ENCODE measurements around the gene ZCCHC14.

ZCCHC14 gene

DNA sequence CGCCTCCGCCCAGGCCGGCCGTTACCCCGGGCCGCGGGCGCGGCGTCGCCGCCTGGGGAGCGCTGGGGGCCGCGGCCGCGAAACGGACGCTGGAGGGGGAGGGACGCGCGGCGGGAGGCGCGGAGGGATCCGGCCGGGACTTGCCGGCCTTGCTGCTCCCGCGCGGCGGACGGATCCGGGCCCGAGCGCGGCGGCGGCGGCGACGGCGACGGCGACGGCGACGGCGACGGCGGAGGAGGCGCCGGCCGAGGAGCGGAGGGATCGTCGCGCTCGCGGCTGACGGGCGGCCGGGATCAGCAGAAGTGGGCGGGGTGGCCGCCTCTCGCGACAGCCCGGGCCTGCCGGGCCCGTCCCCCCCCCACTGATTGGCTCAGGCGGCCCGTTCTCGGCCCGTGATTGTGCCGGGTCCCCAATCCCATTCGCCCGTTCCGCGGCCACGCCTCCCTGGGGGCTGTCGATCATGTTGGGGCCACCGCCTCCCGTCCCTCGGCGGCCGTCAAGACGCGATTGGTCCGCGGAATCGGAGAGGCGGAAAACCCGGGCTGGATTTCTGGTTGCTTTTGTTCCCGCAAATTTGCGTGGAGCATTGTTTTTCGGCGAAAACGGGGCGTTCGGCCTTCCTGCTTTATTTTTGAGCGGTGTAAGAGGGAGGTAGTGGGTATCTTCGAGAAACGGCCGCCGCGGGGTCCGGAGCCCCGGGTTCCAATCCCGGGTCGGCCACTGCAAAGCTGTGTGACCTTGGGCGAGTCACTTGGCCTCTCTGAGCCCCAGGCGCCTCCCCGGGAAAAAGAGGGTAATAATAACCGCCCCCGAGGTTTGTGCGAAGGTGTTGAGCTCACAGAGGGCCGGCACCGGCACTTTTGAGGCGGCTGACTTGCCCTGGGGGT, at the start of gene ZCCHC14:
TSS of gene ZCCHC14 (minus strand) at position 304 of the 887 bp plus-strand sequence. CDS start 786 bp downstream, outside the sequence.
- DNase-seq: peak; percentile 94 to 99 (median 98)

DNA sequence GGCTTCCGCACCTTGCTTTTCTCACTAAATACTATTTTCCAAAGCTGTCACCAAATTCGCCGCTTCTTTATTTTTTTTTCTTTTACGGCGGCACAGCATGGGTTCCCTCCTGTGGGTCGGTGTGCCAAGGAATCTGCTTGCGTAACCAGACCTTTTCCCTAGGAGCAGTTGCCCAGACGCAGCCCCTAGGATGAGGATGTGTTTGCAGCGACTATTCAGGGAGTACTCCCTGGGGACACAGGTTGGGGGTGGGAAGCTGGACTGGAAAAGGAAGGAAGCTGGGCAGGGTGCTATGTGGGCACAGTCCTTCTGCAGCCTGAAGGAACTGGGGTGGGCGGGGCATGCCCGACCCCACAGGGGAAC, 49.0 kb upstream of the ZCCHC14 start:
- DNase-seq: no peak

- no peak for DNase-seq
Measured at GRCh38 chr16:87541147-87541871, 48.5 kb upstream of the ZCCHC14 start.

- no peak for DNase-seq
Measured at GRCh38 chr16:87540897-87541146, 48.0 kb upstream of the ZCCHC14 start.

- no peak for DNase-seq
Measured at GRCh38 chr16:87540072-87540896, 47.5 kb upstream of the ZCCHC14 start.

DNA sequence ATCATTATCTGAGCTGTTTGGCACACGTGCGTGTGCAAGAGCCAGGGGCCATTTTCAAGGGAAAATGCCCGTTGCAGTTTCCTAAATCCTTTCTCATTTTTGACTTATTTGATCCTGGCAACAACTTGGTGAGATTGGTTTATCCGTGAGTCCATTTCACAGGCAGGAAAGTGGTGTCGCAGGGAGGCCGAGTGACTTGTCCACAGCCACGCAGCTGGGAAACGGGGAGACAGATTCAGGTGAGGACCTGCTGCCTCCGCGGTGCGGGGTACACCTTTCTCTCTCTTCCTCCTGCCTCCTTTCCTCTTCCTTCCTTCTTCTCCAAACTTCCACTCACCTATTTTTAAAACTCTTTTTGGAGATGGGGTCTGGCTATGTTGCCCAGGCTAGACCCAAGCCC, 46.3 kb upstream of the ZCCHC14 start:
- no peak for DNase-seq

GRCh38 chr16:87538594-87538993, 45.8 kb upstream of the ZCCHC14 start:
- DNase-seq: no peak

- DNase-seq: no peak
Measured at GRCh38 chr16:87538160-87538559, 45.3 kb upstream of the ZCCHC14 start.

- no peak for DNase-seq
Measured at GRCh38 chr16:87536795-87537142, 43.9 kb upstream of the ZCCHC14 start.

DNA sequence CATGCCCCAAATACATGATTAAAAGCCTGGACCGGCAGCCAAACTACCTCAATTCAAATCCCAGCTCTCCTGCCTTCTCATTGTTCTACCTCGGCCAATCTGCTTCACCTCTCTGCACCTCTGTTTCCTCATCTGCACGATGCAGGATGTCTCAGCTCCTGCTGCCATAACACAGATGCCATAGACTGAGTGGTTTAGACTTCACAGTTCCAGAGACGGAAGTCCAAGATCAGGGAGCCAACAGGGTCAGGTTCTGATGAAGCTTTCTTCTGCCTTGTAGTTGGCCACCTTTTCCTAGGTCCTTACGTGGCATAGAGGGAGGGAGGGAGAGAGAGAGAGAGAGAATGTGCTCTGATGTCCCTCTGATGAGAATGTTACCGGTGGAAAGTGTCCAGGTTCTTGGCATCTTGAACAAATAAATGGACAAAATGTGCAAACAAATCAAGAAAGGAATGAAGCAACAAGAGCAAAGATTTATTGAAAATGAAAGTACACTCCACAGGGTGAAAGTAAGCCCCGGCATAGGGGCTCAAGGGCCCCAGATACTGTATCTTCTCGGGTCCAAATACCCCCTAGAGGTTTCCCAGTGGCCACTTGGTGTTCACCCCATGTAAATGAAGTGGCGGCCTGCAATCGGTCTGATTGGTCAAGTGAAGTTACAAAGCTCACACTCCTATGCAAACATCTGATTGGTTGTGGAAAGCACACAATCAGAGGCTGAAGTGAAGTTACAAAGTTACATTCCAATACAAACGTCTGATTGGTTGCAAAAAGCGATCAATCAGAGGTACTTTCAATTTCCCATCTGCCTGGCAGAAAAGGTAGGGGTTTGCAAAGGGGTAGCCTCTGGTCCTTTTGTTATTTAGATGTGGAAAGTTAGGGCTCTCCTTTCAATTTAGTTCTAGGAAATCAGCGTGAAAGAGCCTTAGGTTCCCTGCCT, 43.3 kb upstream of the ZCCHC14 start:
- DNase-seq: no peak

GRCh38 chr16:87535457-87535854, 42.6 kb upstream of the ZCCHC14 start:
- DNase-seq: no peak

DNA sequence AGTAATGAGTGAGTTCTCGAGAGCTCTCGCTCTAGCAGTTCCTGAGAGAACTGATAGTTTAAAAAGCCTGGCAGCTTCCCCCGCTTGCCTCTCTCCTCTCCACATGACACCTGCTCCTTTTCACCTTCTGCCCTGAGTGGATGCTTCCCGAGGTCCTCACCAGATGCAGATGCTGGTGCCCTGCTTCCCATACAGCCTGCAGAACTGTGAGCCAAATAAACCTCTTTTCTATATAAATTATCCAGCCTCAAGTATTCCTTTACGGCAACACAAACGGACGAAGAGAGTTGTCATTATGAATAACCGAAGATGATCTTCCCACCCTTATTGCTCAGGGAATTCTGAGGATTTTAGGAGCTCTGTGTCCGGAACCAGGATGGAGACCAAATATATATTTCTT, 41.9 kb upstream of the ZCCHC14 start:
- DNase-seq: no peak

DNA sequence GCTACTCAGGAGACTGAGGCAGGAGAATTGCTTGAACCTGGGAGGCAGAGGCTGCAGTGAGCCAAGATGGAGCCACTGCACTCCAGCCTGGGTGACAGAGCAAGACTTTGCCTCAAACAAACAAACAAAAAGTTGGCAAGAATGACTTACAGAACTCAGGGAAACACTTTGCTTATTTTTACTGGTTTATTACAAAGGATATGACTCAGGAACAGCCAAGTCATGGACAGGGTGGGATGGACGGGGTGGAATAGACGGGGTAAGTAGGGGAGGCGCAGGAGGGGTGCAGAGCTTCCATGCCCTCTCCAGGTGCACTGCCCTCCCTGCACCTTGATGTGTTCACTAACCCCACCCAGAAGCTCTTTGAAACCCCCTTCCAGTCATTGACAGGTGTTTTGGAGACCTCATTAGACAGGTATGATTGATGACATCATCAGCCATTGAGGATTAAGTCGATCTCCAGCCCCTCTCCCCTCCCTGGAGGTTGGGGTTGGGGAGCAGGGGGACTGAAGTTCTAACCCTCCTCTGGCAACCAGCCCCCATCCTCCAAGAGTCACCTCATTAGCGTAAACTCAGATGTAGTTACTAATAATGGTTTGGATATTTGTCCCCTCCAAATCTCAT, 41.3 kb upstream of the ZCCHC14 start:
- no peak for DNase-seq

DNA sequence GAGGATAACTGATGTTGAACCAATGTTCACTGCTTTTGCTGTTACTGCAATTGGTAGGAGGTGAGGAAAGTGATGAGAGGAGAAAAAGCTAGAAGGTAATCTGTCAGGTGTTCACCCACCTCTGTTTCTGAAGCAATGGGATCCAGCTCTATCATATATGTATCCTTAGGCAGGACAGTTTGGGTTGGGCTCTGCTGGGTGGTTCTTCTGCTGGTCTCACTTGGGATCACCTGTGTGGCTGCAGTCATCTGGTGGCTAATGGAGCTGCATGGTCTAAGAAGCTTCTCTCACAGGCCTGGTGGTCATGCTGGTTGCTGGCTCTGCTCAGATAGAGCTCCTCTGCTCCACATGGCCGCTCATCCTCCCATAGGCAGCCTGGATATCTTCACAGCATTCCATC, 40.2 kb upstream of the ZCCHC14 start:
- no peak for DNase-seq

GRCh38 chr16:87531418-87531817, 38.6 kb upstream of the ZCCHC14 start:
- DNase-seq: no peak

- DNase-seq: no peak
Measured at GRCh38 chr16:87528690-87529579, 36.1 kb upstream of the ZCCHC14 start.

- no peak for DNase-seq
Measured at GRCh38 chr16:87527055-87527724, 34.4 kb upstream of the ZCCHC14 start.

GRCh38 chr16:87526238-87526947, 33.6 kb upstream of the ZCCHC14 start:
- DNase-seq: no peak

DNA sequence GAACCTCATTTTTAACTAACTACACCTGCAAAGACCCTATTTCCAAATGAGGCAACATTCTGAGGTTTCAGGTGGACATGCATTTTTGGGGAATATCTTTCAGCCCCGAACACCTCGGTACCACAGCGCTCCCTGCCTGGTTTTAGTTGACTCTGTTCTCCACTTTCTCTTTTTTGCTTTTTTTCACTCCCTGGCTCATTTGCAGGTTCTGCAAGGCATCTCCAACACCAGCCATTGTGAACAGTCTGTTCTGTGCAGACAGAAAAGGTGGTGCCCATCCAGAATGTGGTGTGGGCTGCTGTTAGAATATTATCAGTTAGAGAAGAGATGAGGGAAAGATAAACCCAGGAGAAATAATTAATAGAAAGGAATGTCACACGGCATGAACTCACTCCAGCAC, 32.5 kb upstream of the ZCCHC14 start:
- no peak for DNase-seq

GRCh38 chr16:87524407-87524806, 31.6 kb upstream of the ZCCHC14 start:
- DNase-seq: no peak
